Bone marrow (tissue), 2 donors: ENCODE results near the gene TAF7L.

Experiments
- DNase-seq, 2 donors: peaks; one replicate each; lab custom pipeline; 2025; lab: John Stamatoyannopoulos, UW

The TAF7L gene

GRCh38 chrX:101220662-101221260, 70.4 kb downstream of the TAF7L start:
- no peak for DNase-seq

GRCh38 chrX:101219864-101220346, 71.2 kb downstream of the TAF7L start:
- no peak for DNase-seq

- no peak for DNase-seq
Observed at GRCh38 chrX:101219116-101219863, 71.8 kb downstream of the TAF7L start, which contains the start of gene DRP2. TSS of gene DRP2 (plus strand) at chrX:101219786. CDS start at chrX:101231648, 11,862 bp downstream.
